Esophagus muscularis mucosa (tissue), 3 donors: ENCODE data around the gene NOSIP.

ENCODE experiments used
- POLR2AphosphoS5 ChIP-seq, 2 donors: sonication (generic); formaldehyde crosslinking; IDR thresholded peaks; one replicate each; pipeline ENCODE4 v1.6.1; 2017; ENCODE audit warnings: antibody characterized with exemption in 2 of 2
- TF ChIP-seq, protein P1 (sequence below), 3 experiments: fragments of 200-600 bp in 2 of 3; fragments of 450-650 bp in 1 of 3; sonication (generic) in 2 of 3; IDR thresholded peaks; one replicate each; pipeline ENCODE4 v1.5.1; 2017 to 2019; ENCODE audit warnings: antibody characterized with exemption in 3 of 3, mild to moderate bottlenecking in 2 of 3, moderate library complexity in 1 of 3

DNA sequence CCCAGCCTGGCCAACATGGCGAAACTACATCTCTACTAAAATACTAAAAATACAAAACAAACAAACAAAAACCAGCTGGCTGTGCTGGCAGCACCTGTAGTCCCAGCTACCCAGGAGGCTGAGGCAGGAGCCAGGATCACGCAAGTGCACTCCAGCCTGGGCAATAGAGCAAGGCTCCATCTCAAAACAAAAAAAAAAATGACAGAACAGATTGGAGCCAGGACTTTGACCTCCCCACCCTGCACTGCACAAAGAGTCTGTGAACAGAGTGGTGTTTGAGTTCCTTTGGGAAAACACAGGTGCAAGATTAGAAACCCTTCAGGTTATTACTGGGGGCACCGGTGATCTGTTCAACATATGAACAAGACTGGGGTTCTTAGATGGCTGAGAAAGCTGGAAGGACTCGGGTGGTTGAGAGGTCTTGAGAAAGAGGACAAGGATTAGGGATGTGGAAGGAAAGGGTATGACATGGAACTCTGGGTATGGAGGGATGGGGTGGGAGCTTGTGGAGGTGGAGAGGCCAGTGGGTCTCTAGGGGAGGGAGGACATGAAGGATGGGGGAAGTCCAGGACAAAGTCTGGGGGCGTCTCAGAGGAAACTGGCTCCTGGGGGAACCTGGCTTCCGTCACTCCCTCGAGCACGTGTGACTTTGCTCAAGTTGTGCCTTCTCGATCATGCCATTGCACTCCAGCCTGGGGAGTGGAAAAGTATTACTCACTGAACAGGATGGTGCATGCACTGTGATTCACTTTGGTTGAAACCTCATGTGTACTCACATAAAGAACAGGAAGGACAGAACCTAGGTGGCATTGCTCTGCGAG lies 26.7 kb downstream of the NOSIP start:
- peak; percentile 7 to 20 for TF ChIP-seq POLR2AphosphoS5 (IDR thresholded peaks at IDR 0.05)
- TF ChIP-seq, protein P1, sequence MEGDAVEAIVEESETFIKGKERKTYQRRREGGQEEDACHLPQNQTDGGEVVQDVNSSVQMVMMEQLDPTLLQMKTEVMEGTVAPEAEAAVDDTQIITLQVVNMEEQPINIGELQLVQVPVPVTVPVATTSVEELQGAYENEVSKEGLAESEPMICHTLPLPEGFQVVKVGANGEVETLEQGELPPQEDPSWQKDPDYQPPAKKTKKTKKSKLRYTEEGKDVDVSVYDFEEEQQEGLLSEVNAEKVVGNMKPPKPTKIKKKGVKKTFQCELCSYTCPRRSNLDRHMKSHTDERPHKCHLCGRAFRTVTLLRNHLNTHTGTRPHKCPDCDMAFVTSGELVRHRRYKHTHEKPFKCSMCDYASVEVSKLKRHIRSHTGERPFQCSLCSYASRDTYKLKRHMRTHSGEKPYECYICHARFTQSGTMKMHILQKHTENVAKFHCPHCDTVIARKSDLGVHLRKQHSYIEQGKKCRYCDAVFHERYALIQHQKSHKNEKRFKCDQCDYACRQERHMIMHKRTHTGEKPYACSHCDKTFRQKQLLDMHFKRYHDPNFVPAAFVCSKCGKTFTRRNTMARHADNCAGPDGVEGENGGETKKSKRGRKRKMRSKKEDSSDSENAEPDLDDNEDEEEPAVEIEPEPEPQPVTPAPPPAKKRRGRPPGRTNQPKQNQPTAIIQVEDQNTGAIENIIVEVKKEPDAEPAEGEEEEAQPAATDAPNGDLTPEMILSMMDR (IDR thresholded peaks at IDR 0.05) = no peak
